Measurements from ENCODE around the gene CCNY.

DNA sequence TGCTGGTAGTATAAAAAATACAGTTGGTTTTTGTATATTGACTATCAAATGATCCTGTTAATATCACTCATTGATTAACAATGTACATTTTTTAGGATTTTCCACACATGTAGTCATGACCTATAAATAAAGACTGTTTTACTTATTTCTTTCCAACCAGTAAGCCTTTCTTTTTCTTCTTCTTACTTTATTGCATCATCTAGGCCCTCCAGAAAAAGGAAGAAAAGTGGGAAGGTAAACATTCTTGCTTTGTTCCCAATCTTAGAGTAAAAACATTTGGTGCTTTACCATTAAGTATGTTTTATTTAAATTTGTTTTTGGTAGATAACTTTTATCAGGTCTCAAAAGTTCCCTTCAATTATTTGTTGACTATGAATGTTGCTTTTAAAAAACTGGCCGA lies 47.1 kb upstream of the CCNY start:
- no peak for TF ChIP-seq POLR2A (IDR thresholded peaks at IDR 0.05)
- TF ChIP-seq, protein P1, sequence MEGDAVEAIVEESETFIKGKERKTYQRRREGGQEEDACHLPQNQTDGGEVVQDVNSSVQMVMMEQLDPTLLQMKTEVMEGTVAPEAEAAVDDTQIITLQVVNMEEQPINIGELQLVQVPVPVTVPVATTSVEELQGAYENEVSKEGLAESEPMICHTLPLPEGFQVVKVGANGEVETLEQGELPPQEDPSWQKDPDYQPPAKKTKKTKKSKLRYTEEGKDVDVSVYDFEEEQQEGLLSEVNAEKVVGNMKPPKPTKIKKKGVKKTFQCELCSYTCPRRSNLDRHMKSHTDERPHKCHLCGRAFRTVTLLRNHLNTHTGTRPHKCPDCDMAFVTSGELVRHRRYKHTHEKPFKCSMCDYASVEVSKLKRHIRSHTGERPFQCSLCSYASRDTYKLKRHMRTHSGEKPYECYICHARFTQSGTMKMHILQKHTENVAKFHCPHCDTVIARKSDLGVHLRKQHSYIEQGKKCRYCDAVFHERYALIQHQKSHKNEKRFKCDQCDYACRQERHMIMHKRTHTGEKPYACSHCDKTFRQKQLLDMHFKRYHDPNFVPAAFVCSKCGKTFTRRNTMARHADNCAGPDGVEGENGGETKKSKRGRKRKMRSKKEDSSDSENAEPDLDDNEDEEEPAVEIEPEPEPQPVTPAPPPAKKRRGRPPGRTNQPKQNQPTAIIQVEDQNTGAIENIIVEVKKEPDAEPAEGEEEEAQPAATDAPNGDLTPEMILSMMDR (IDR thresholded peaks at IDR 0.05): no peak
